Measurements from ENCODE around the gene FOXP2. TPM values are rescaled to one million over a fixed set of nuclear protein-coding genes. Genes with fewer than 3 reads are reported as not detected.
"Not testable (repeated sequence)": the region's sequence is repeated elsewhere in the genome, so short reads cannot be mapped to it uniquely, and the experiment has no call there.

The FOXP2 gene
- total and polyA plus RNA-seq, 3 donors from 2014 or later = 2.5 to 5.9 (median 3.8) TPM

- DNase-seq = no peak
- Histone ChIP-seq H3K27ac (no peak overlapping the region), H3K27me3 (no peaks in the 10 kb centered on the region), H3K36me3 (ENCODE audit: low read depth, missing control alignments) (no peaks in the 10 kb centered on the region), H3K4me3 (no peak overlapping the region), H3K9me3 (no peaks in the 10 kb centered on the region), H3K4me1 (no peaks in the 10 kb centered on the region)
- TF ChIP-seq CTCF (IDR thresholded peaks at IDR 0.05) (no peak), POLR2A (IDR thresholded peaks at IDR 0.05) (no peak)
- intact Hi-C loops (cut with DNase I; ENCODE audit: low total_unique reads) = no loop called here
- WGBS, 2 donors = 76 to 79% methylated on average over 5 of the region's 5 CpGs
Observed at GRCh38 chr7:114372619-114373018, 42.0 kb upstream of the FOXP2 start.

GRCh38 chr7:114375907-114376306 lies 38.7 kb upstream of the FOXP2 start:
- Histone ChIP-seq H3K36me3 (ENCODE audit: low read depth, missing control alignments) (no peaks in the 10 kb centered on the region), H3K4me1 (no peaks in the 10 kb centered on the region), H3K9me3 (no peaks in the 10 kb centered on the region), H3K27me3 (no peaks in the 10 kb centered on the region), H3K27ac (no peak overlapping the region), H3K4me3 (no peak overlapping the region)
- intact Hi-C loops (cut with DNase I; ENCODE audit: low total_unique reads) = no loop called here
- TF ChIP-seq CTCF (IDR thresholded peaks at IDR 0.05) = no peak
- TF ChIP-seq POLR2A (IDR thresholded peaks at IDR 0.05) = no peak
- DNase-seq = no peak

- H3K36me3 ChIP-seq (ENCODE audit: low read depth, missing control alignments); H3K27me3 ChIP-seq; H3K9me3 ChIP-seq; H3K4me3 ChIP-seq; DNase-seq; H3K27ac ChIP-seq; H3K4me1 ChIP-seq; intact Hi-C loops (cut with DNase I; ENCODE audit: low total_unique reads): not testable (repeated sequence)
- 88 to 89% methylated on average over 7 of the region's 7 CpGs for WGBS, 2 donors
Observed at GRCh38 chr7:114383946-114384345, 30.7 kb upstream of the FOXP2 start.

GRCh38 chr7:114384346-114384745 lies 30.3 kb upstream of the FOXP2 start:
- intact Hi-C loops (cut with DNase I; ENCODE audit: low total_unique reads); H3K27ac ChIP-seq; DNase-seq; H3K27me3 ChIP-seq; H3K36me3 ChIP-seq (ENCODE audit: low read depth, missing control alignments); H3K9me3 ChIP-seq; H3K4me3 ChIP-seq; H3K4me1 ChIP-seq: not testable (repeated sequence)
- WGBS, 2 donors = 93 to 98% methylated on average over 3 of the region's 3 CpGs

GRCh38 chr7:114388021-114388420 lies 26.6 kb upstream of the FOXP2 start:
- Histone ChIP-seq H3K27me3 (no peaks in the 10 kb centered on the region), H3K36me3 (ENCODE audit: low read depth, missing control alignments) (no peaks in the 10 kb centered on the region), H3K9me3 (no peaks in the 10 kb centered on the region), H3K4me3 (no peak overlapping the region), H3K27ac (no peak overlapping the region), H3K4me1 (no peaks in the 10 kb centered on the region)
- intact Hi-C loops (cut with DNase I; ENCODE audit: low total_unique reads) = no loop called here
- DNase-seq = no peak
- TF ChIP-seq POLR2A (IDR thresholded peaks at IDR 0.05) (no peak), CTCF (IDR thresholded peaks at IDR 0.05) (no peak)

GRCh38 chr7:114392686-114393085 lies 21.9 kb upstream of the FOXP2 start:
- DNase-seq = no peak
- Histone ChIP-seq H3K27ac (no peak overlapping the region), H3K4me3 (no peak overlapping the region), H3K36me3 (ENCODE audit: low read depth, missing control alignments) (no peaks in the 10 kb centered on the region), H3K9me3 (no peaks in the 10 kb centered on the region), H3K4me1 (no peaks in the 10 kb centered on the region), H3K27me3 (no peaks in the 10 kb centered on the region)
- WGBS, 2 donors = 91 to 92% methylated on average over 2 of the region's 2 CpGs
- intact Hi-C loops (cut with DNase I; ENCODE audit: low total_unique reads) = no loop called here
- TF ChIP-seq POLR2A (IDR thresholded peaks at IDR 0.05) = no peak
- no peak for TF ChIP-seq CTCF (IDR thresholded peaks at IDR 0.05)
